Astrocyte of the cerebellum (primary cell): Measurements from ENCODE around the gene CCDC38.
A peak's percentile ranks its signal among the peaks of the same experiment; 100 is the strongest.

ENCODE experiments used
- DNase-seq: peaks from one replicate; pipeline ENCODE4 v3.0.0-alpha.2; 2011; ENCODE audit warnings: low read depth
- H3K4me3 ChIP-seq: 2 replicates; pipeline ENCODE4 v1.5.1; 2011; ENCODE audit warnings: mild to moderate bottlenecking, low read depth, low read length, moderate library complexity
- in situ Hi-C: cut with HindIII; loops from 2 replicates; pipeline ENCODE4 v1.10.0; 2017; ENCODE audit warnings: low sequenced_read_pairs
- TF ChIP-seq, protein P1 (sequence below): IDR thresholded peaks from 2 replicates; pipeline ENCODE4 v1.5.1; 2012; ENCODE audit warnings: low read length, low read depth, moderate library complexity, mild to moderate bottlenecking; ENCODE audit errors: missing control alignments

Gene CCDC38

DNA sequence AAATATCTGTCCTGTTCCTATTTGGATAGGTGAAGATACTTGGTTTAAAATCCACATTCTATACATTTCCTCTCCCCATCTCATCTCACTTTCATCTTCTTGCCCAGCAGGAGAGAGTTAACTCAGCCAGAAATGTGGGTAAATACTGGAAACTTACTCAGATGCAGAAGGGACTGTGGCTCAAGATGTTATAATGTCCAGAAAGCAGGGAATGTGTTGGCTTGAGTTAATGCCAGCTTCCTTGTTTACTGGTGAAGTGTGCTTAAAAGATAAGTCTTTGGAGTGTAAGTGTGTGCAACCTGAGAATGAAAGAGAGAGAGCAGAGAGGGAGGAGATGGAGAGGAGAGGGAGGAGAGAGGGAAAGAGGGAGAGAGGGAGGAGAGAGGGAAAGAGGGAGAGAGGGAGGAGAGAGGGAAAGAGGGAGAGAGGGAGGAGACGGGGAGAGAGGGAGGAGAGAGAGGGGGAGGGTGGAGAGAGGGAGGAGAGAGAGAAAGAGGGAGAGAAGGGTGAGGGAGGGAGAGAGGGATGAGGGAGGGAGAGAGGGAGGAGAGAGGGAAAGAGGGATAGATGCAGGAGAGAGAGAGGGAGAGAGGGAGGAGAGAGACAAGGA, 105.7 kb downstream of the CCDC38 start:
- DNase-seq = peak; percentile 74
- H3K4me3 ChIP-seq = peak overlapping the region; percentile 9
- TF ChIP-seq, protein P1, sequence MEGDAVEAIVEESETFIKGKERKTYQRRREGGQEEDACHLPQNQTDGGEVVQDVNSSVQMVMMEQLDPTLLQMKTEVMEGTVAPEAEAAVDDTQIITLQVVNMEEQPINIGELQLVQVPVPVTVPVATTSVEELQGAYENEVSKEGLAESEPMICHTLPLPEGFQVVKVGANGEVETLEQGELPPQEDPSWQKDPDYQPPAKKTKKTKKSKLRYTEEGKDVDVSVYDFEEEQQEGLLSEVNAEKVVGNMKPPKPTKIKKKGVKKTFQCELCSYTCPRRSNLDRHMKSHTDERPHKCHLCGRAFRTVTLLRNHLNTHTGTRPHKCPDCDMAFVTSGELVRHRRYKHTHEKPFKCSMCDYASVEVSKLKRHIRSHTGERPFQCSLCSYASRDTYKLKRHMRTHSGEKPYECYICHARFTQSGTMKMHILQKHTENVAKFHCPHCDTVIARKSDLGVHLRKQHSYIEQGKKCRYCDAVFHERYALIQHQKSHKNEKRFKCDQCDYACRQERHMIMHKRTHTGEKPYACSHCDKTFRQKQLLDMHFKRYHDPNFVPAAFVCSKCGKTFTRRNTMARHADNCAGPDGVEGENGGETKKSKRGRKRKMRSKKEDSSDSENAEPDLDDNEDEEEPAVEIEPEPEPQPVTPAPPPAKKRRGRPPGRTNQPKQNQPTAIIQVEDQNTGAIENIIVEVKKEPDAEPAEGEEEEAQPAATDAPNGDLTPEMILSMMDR = no peak
- in situ Hi-C loops = no loop called here

DNA sequence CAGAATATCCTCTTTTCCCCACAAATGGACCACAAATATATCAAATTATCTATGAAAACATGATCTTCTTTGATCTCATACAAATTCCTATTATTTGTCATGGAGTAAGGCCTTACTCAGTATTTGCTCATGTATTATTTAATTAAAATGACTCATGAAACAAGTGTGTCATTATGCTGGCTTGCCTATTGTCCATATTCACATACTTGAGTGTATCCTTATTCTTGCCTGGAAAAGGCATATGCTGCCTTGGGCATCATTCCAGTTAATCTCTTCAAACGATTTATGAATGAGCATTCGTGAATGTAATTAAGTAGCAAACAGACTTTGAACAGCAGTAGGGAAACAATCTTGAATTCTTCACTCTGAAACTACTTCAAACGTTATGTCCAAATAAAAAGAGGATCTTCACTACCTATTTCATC, 106.2 kb downstream of the CCDC38 start:
- peak; percentile 68 for DNase-seq
- TF ChIP-seq, protein P1 = no peak
- in situ Hi-C loops = no loop called here
- no peak overlapping the region for H3K4me3 ChIP-seq

DNA sequence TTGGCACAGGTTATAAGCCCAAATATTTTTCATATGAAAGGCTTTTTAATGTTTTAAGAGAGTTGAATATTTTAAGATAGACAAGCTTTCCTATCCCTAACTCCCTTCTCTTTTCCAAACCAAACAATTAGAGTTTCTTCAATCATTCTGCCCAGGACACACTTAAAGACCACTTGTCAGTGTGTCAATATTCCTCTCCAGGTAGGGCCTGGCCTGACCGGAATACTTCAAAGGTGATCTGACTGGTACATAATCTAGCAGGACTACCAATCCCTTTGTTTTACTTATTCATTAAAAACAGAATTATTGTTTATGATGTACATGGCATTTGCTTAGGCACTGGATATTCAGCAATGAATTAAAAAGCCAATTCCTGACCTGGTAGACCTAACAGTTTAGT, 107.8 kb downstream of the CCDC38 start:
- no peak for DNase-seq
- TF ChIP-seq, protein P1 = no peak
- H3K4me3 ChIP-seq = no peak overlapping the region
- in situ Hi-C loops = no loop called here

DNA sequence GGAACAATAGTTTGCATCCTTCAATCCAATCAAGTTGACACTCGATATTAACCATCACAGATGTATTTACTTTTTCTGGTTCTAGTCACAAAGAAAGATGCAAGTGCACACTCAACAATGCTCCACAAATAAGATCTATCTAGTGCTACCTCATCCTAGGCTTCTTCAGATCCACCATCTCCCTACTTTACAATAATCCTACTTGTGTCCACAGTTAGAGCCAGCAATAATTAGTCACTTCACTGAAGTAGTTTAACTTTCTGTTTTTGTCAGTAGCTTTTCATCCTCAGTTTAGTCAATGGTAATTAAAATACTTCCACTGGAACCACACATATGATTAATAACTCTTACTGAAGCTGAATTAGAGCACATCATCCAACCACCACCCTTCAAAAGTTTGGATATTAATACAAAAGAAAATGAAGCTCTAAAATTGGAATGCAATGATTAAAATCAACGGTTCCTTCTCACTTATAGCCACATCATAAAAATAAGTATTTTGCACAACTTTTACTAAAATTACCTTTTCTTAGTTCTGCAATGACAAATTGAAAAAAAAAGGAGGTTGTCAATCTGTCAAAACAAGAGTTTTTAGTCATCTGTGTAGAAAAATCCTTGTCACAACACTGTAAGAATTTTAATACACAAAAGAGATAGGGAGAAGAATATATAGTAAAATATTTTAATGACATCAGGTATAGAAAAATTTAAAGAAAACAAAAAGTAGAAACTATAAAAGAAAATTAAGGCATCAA, 111.9 kb downstream of the CCDC38 start:
- DNase-seq = no peak
- TF ChIP-seq, protein P1 = no peak
- in situ Hi-C loops = no loop called here
- no peak overlapping the region for H3K4me3 ChIP-seq

DNA sequence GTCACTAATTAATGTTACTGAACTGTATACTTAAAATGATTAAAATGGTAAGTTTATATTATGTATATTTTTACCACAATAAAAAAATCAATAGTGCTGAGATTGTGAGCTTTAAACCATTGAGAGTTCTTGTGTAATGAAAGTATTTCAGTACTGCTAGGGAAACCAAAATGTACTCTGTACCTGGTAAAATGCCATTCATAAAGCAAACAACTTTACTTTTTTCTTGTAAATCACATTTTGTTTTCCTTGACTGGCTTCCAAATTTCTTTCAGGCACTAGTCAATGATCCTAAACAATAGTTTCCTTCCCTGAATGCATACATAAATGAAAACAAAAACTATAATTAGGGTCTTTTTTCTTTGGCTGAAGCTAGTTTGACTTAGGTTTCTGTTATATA, 113.0 kb downstream of the CCDC38 start:
- no peak for DNase-seq
- H3K4me3 ChIP-seq = no peak overlapping the region
- TF ChIP-seq, protein P1 = no peak
- in situ Hi-C loops = no loop called here

DNA sequence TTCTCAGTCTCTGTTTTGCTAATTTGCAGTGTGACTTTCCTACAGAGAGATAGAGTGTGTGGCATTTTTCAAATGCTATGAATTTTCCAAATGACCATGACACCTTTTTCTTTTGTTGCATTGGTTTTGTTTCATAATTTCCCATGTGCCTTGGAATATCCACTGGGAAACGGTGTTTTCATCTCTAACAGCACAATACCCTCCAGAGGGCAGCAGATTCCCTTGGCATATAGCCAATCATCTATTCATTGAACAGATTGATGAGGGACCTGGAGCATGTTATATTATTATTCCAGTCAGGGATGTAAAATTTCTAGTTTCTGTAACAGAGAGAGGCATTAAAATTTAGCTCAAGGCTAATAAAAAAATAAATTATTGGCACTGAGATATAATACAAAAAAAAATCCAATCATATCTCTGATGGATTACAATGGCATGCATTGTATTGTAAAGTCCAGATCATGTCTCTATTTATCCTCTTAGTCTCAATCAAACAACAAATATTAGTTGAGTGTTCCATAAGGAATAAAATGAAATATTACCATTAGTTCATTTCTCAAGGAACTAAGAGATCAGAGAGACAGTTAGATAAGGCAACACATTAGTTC, 122.2 kb downstream of the CCDC38 start:
- no peak overlapping the region for H3K4me3 ChIP-seq
- in situ Hi-C loops = no loop called here
- DNase-seq = no peak
- TF ChIP-seq, protein P1 = peak; percentile 72
